Measurements from ENCODE around the gene SUN2. TPM values are rescaled to one million over a fixed set of nuclear protein-coding genes. Genes with fewer than 3 reads are reported as not detected.

Gene SUN2
- total RNA-seq, 2 experiments from 2014 or later, result 87.2 to 102 TPM

DNA sequence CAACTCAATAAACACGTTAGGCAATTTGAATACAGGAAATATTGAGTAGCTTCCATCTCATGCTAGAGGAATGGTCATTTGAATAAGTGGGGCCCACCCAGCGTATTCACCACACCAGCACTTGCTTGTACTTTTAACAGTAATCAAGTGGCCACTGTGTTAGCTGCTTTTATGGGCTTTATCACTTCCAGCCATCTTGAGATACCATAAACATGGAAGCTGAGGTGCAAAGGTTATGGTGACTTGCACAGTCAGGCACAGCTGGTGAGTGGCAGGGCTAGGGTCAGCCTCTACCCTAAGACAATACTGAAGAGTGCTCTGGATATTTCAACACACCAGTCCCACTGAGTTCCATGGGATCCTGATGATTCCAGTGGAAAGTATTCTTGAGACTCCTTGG lies 61.7 kb downstream of the SUN2 start:
- intact Hi-C loops (cut with DNase I, micrococcal nuclease), result no loop called here
- CTCF ChIA-PET, result no interaction called here
- no peak overlapping the region for H3K27ac Mint-ChIP-seq
- H3K4me1 Mint-ChIP-seq, result peaks cover 47% of the 10 kb centered on the region
- ATAC-seq, result no peak
- H3K27me3 Mint-ChIP-seq, result no peaks in the 10 kb centered on the region
- no peak overlapping the region for H3K4me3 Mint-ChIP-seq
- POLR2A ChIA-PET, result no interaction called here
- H3K36me3 Mint-ChIP-seq (ENCODE audit: low read depth), result peaks cover 59% of the 10 kb centered on the region
- no peaks in the 10 kb centered on the region for H3K9me3 Mint-ChIP-seq (ENCODE audit: low read depth)
- DNase-seq, result no peak

- POLR2A ChIA-PET, result no interaction called here
- DNase-seq, result no peak
- no peak for ATAC-seq
- intact Hi-C loops (cut with DNase I, micrococcal nuclease), result no loop called here
- H3K4me1 Mint-ChIP-seq, result peaks cover 6% of the 10 kb centered on the region
- peaks cover 59% of the 10 kb centered on the region for H3K36me3 Mint-ChIP-seq (ENCODE audit: low read depth)
- H3K9me3 Mint-ChIP-seq (ENCODE audit: low read depth), result no peaks in the 10 kb centered on the region
- CTCF ChIA-PET, result interaction anchor here (0.7 kb wide), 1 partner anchor 8 kb away, joined by 3 read pairs; the partner anchor contains the start of gene TOMM22
- no peak overlapping the region for H3K4me3 Mint-ChIP-seq
- no peak overlapping the region for H3K27ac Mint-ChIP-seq
- H3K27me3 Mint-ChIP-seq, result no peaks in the 10 kb centered on the region
Measured at GRCh38 chr22:38689651-38690050, 66.1 kb downstream of the SUN2 start.

GRCh38 chr22:38685761-38686160 lies 70.0 kb downstream of the SUN2 start:
- no peaks in the 10 kb centered on the region for H3K27me3 Mint-ChIP-seq
- no peaks in the 10 kb centered on the region for H3K9me3 Mint-ChIP-seq (ENCODE audit: low read depth)
- H3K27ac Mint-ChIP-seq, result peak overlapping the region; percentile 11
- peaks cover 20% of the 10 kb centered on the region for H3K4me1 Mint-ChIP-seq
- ATAC-seq (no peak), DNase-seq (no peak)
- ChIA-PET CTCF (no interaction called here), POLR2A (no interaction called here)
- intact Hi-C loops (cut with DNase I, micrococcal nuclease), result no loop called here
- H3K36me3 Mint-ChIP-seq (ENCODE audit: low read depth), result peaks cover 61% of the 10 kb centered on the region
- no peak overlapping the region for H3K4me3 Mint-ChIP-seq

GRCh38 chr22:38684895-38685294 lies 70.9 kb downstream of the SUN2 start:
- ATAC-seq, result no peak
- Mint-ChIP-seq H3K9me3 (ENCODE audit: low read depth) (no peaks in the 10 kb centered on the region), H3K4me1 (peaks cover 20% of the 10 kb centered on the region), H3K27me3 (no peaks in the 10 kb centered on the region), H3K27ac (no peak overlapping the region), H3K36me3 (ENCODE audit: low read depth) (peaks cover 59% of the 10 kb centered on the region), H3K4me3 (no peak overlapping the region)
- intact Hi-C loops (cut with DNase I, micrococcal nuclease), result loop anchor here in 1 of 2 experiments (5.0 kb wide), 1 partner anchor 178 kb away; the partner anchor contains the start of gene DDX17
- ChIA-PET POLR2A (no interaction called here), CTCF (no interaction called here)
- no peak for DNase-seq

Other genes starting within 250 kb of the SUN2 start
- 100 to 1,000 TPM; 259 to 328 TPM for gene DDX17, start 249.7 kb downstream of the SUN2 start, total RNA-seq
- 10 to 100 TPM; 16.3 to 18.9 TPM for gene DMC1, start 185.8 kb downstream of the SUN2 start, total RNA-seq
- under 1 TPM; 0.30 to 0.63 TPM for gene FAM227A, start 99.6 kb downstream of the SUN2 start, total RNA-seq
- 10 to 100 TPM in 1 of 2 experiments, 1 to 10 TPM in 1; 9.8 to 11.6 TPM for gene CBY1, start 99.4 kb downstream of the SUN2 start, total RNA-seq
- gene TOMM22, start 74.0 kb downstream of the SUN2 start, total RNA-seq, result 100 to 1,000 TPM; 146 to 155 TPM
- gene JOSD1, start 55.1 kb downstream of the SUN2 start, total RNA-seq, result 10 to 100 TPM; 68.0 to 77.7 TPM
- gene GTPBP1, start 50.1 kb downstream of the SUN2 start, total RNA-seq, result 10 to 100 TPM; 88.6 to 92.8 TPM
- gene DNAL4, start 38.1 kb upstream of the SUN2 start, total RNA-seq, result 1 to 10 TPM; 7.4 to 8.0 TPM
- gene NPTXR, start 88.0 kb upstream of the SUN2 start, total RNA-seq, result 1 to 10 TPM; 1.3 to 1.4 TPM
- gene CBX6, start 116.2 kb upstream of the SUN2 start, total RNA-seq, result 100 to 1,000 TPM in 1 of 2 experiments, 10 to 100 TPM in 1; 96.1 to 112 TPM
- not detected for gene APOBEC3A, start 201.6 kb upstream of the SUN2 start, total RNA-seq
- gene APOBEC3B, start 226.3 kb upstream of the SUN2 start, total RNA-seq, result 1 to 10 TPM; 8.0 to 8.5 TPM

Data from activated CD4-positive, alpha-beta T cell treated with anti-CD3 and anti-CD28 coated beads for 36 hours (primary cell).